HEK293 (cell line): Measurements from ENCODE around the gene THOC7.

ENCODE experiments used
- CTCF ChIA-PET: fragments of 350-600 bp; formaldehyde crosslinking; extraction: SDS; loops from one replicate; lab custom pipeline; 2021; ENCODE audit warnings: antibody characterized with exemption; lab: Yijun Ruan, JAX
- POLR2A ChIA-PET: fragments of 300-600 bp; formaldehyde crosslinking; extraction: SDS; loops from one replicate; lab custom pipeline; 2020; ENCODE audit warnings: antibody characterized with exemption, inconsistent platforms; lab: Yijun Ruan, JAX
- H3K27ac ChIP-seq: fragments of 200-500 bp; sonication (Bioruptor generic); 2 replicates; pipeline ENCODE4 v1.5.1; 2014; ENCODE audit warnings: low read depth, low read length, control low read depth, inconsistent platforms; ENCODE audit errors: extremely low read depth
- H3K36me3 ChIP-seq, 2 experiments: fragments of 200-500 bp in 1 of 2; sonication (Bioruptor generic) in 1 of 2; 1 replicate in 1 of 2; 2 replicates in 1 of 2; pipeline ENCODE4 v1.5.1; 2014 to 2017; ENCODE audit warnings: inconsistent platforms in 2 of 2, low read length in 2 of 2; ENCODE audit not compliant: control insufficient read depth in 2 of 2, insufficient read depth in 1 of 2
- H3K4me1 ChIP-seq: fragments of 200-500 bp; sonication (Bioruptor generic); 2 replicates; pipeline ENCODE4 v1.5.1; 2014; ENCODE audit warnings: mild to moderate bottlenecking, low read length, inconsistent platforms; ENCODE audit not compliant: control insufficient read depth, insufficient read depth
- H3K4me3 ChIP-seq: 2 replicates; pipeline ENCODE4 v1.5.1; 2011; ENCODE audit warnings: low read depth, mild to moderate bottlenecking, control low read depth, low read length, moderate library complexity
- H3K9me3 ChIP-seq: fragments of 200-500 bp; sonication (Bioruptor generic); 2 replicates; pipeline ENCODE4 v1.5.1; 2014; ENCODE audit warnings: low read depth, low read length, inconsistent platforms; ENCODE audit not compliant: control insufficient read depth, insufficient read depth
- GFI1B ChIP-seq: fragments of 450-650 bp; formaldehyde crosslinking; IDR thresholded peaks from 2 replicates; pipeline ENCODE4 v1.5.1; 2016; ENCODE audit warnings: missing biosample characterization, missing genetic modification characterization
- GLI2 ChIP-seq: fragments of 450-650 bp; formaldehyde crosslinking; IDR thresholded peaks from 2 replicates; pipeline ENCODE4; 2017; ENCODE audit warnings: missing biosample characterization, missing genetic modification characterization, low read depth, borderline replicate concordance
- SP7 ChIP-seq: fragments of 450-650 bp; formaldehyde crosslinking; IDR thresholded peaks from 2 replicates; pipeline ENCODE4 v1.5.1; 2016; ENCODE audit warnings: missing biosample characterization, missing genetic modification characterization
- ZBTB20 ChIP-seq: fragments of 450-650 bp; formaldehyde crosslinking; IDR thresholded peaks from 2 replicates; pipeline ENCODE4 v1.5.1; 2016; ENCODE audit warnings: missing biosample characterization, missing genetic modification characterization
- ZIC2 ChIP-seq: fragments of 450-650 bp; formaldehyde crosslinking; IDR thresholded peaks from 2 replicates; pipeline ENCODE4 v1.5.1; 2016; ENCODE audit warnings: missing biosample characterization, missing genetic modification characterization
- ZNF114 ChIP-seq: fragments of 450-650 bp; formaldehyde crosslinking; IDR thresholded peaks from 2 replicates; pipeline ENCODE4 v1.5.0; 2017; ENCODE audit warnings: missing biosample characterization, missing genetic modification characterization
- ZNF132 ChIP-seq: fragments of 450-650 bp; formaldehyde crosslinking; IDR thresholded peaks from 2 replicates; pipeline ENCODE4 v1.5.1; 2017; ENCODE audit warnings: missing biosample characterization, missing genetic modification characterization, borderline replicate concordance
- ZNF169 ChIP-seq: fragments of 450-650 bp; formaldehyde crosslinking; IDR thresholded peaks from 2 replicates; pipeline ENCODE4 v1.5.1; 2016; ENCODE audit warnings: missing biosample characterization, missing genetic modification characterization
- ZNF175 ChIP-seq: fragments of 450-650 bp; formaldehyde crosslinking; IDR thresholded peaks from 2 replicates; pipeline ENCODE4 v1.5.1; 2016; ENCODE audit warnings: missing biosample characterization, missing genetic modification characterization
- ZNF221 ChIP-seq: fragments of 450-650 bp; formaldehyde crosslinking; IDR thresholded peaks from 2 replicates; pipeline ENCODE4 v1.5.1; 2017; ENCODE audit warnings: missing biosample characterization, missing genetic modification characterization, borderline replicate concordance
- ZNF341 ChIP-seq: fragments of 450-650 bp; formaldehyde crosslinking; IDR thresholded peaks from 2 replicates; pipeline ENCODE4; 2016; ENCODE audit warnings: low read depth, missing biosample characterization, missing genetic modification characterization
- ZNF350 ChIP-seq: fragments of 450-650 bp; formaldehyde crosslinking; IDR thresholded peaks from 2 replicates; pipeline ENCODE4 v1.5.0; 2017; ENCODE audit warnings: missing biosample characterization, mild to moderate bottlenecking, missing genetic modification characterization
- ZNF473 ChIP-seq: fragments of 450-650 bp; formaldehyde crosslinking; IDR thresholded peaks from 2 replicates; pipeline ENCODE4 v1.5.1; 2017; ENCODE audit warnings: missing biosample characterization, missing genetic modification characterization
- ZNF548 ChIP-seq: fragments of 450-650 bp; formaldehyde crosslinking; IDR thresholded peaks from 2 replicates; pipeline ENCODE4 v1.5.1; 2016; ENCODE audit warnings: missing biosample characterization, missing genetic modification characterization
- ZNF549 ChIP-seq: fragments of 450-650 bp; IDR thresholded peaks from 2 replicates; pipeline ENCODE4 v1.5.1; 2018; ENCODE audit warnings: missing biosample characterization, missing genetic modification characterization, mild to moderate bottlenecking, inconsistent platforms, moderate library complexity
- ZNF621 ChIP-seq: fragments of 450-650 bp; formaldehyde crosslinking; IDR thresholded peaks from 2 replicates; pipeline ENCODE4 v1.5.1; 2017; ENCODE audit warnings: missing biosample characterization, missing genetic modification characterization
- ZNF76 ChIP-seq: fragments of 450-650 bp; formaldehyde crosslinking; IDR thresholded peaks from 2 replicates; pipeline ENCODE4; 2016; ENCODE audit warnings: low read depth, missing biosample characterization, missing genetic modification characterization, borderline replicate concordance
- ZNF837 ChIP-seq: fragments of 450-650 bp; formaldehyde crosslinking; IDR thresholded peaks from 2 replicates; pipeline ENCODE4 v1.5.1; 2016; ENCODE audit warnings: missing biosample characterization, missing genetic modification characterization
- ZSCAN23 ChIP-seq: fragments of 450-650 bp; formaldehyde crosslinking; IDR thresholded peaks from 2 replicates; pipeline ENCODE4 v1.5.1; 2016; ENCODE audit warnings: missing biosample characterization, missing genetic modification characterization
- TF ChIP-seq, protein P1 (sequence below): fragments of 450-650 bp; formaldehyde crosslinking; IDR thresholded peaks from 2 replicates; pipeline ENCODE4 v1.5.1; 2016; ENCODE audit warnings: missing biosample characterization, missing genetic modification characterization
- TF ChIP-seq, protein P2 (sequence below): fragments of 450-650 bp; formaldehyde crosslinking; IDR thresholded peaks from 2 replicates; pipeline ENCODE4 v1.5.1; 2016; ENCODE audit warnings: missing biosample characterization, missing genetic modification characterization
- TF ChIP-seq, protein P3 (sequence below): fragments of 450-650 bp; IDR thresholded peaks from 2 replicates; pipeline ENCODE4 v1.5.1; 2018; ENCODE audit warnings: missing biosample characterization, missing genetic modification characterization
- TF ChIP-seq, protein P4 (sequence below): fragments of 450-650 bp; formaldehyde crosslinking; IDR thresholded peaks from 2 replicates; pipeline ENCODE4 v1.5.1; 2016; ENCODE audit warnings: missing biosample characterization, missing genetic modification characterization
- TF ChIP-seq, protein P5 (sequence below): fragments of 450-650 bp; formaldehyde crosslinking; IDR thresholded peaks from 2 replicates; pipeline ENCODE4 v1.5.1; 2016; ENCODE audit warnings: missing biosample characterization, missing genetic modification characterization
- TF ChIP-seq, protein P6 (sequence below): fragments of 450-650 bp; formaldehyde crosslinking; IDR thresholded peaks from 2 replicates; pipeline ENCODE4 v1.5.1; 2016; ENCODE audit warnings: missing biosample characterization, missing genetic modification characterization

Gene THOC7

DNA sequence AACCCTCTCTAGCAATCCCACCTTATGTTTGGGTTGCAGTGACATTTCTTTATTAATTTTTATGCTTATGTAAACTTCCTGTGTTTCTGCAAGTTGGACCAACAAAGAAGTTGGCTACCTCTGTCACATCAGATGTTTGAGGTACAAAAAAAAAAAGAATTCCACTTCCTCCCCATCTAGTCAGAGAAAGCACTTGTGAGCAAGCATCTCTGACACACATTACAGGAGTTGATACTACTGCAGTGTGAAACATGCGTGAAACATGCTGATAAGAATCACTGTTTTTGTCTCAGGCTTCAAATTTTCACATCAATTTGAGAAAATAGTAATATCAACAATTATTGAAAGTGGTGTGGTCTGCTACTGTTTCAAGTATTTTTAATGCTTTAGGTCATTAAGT, 47.3 kb upstream of the THOC7 start (continued):
- TF ChIP-seq, protein P1, sequence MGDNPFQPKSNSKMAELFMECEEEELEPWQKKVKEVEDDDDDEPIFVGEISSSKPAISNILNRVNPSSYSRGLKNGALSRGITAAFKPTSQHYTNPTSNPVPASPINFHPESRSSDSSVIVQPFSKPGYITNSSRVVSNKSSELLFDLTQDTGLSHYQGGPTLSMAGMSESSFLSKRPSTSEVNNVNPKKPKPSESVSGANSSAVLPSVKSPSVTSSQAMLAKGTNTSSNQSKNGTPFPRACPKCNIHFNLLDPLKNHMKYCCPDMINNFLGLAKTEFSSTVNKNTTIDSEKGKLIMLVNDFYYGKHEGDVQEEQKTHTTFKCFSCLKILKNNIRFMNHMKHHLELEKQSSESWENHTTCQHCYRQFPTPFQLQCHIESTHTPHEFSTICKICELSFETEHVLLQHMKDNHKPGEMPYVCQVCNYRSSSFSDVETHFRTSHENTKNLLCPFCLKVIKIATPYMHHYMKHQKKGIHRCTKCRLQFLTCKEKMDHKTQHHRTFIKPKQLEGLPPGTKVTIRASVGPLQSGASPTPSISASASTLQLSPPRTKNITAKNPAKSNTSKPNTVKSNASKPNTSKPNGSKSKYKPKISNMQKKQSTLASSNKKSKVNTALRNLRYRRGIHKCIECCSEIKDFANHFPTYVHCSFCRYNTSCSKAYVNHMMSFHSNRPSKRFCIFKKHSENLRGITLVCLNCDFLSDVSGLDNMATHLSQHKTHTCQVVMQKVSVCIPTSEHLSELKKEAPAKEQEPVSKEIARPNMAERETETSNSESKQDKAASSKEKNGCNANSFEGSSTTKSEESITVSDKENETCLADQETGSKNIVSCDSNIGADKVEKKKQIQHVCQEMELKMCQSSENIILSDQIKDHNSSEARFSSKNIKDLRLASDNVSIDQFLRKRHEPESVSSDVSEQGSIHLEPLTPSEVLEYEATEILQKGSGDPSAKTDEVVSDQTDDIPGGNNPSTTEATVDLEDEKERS (tag by site-specific recombination): no peak
- TF ChIP-seq SP7 (no peak), ZNF350 (tag by site-specific recombination) (no peak), ZIC2 (tag by site-specific recombination) (no peak), ZNF76 (tag by site-specific recombination) (no peak), GFI1B (tag by site-specific recombination) (no peak), ZSCAN23 (tag by site-specific recombination) (no peak), ZBTB20 (tag by site-specific recombination) (no peak)

DNA sequence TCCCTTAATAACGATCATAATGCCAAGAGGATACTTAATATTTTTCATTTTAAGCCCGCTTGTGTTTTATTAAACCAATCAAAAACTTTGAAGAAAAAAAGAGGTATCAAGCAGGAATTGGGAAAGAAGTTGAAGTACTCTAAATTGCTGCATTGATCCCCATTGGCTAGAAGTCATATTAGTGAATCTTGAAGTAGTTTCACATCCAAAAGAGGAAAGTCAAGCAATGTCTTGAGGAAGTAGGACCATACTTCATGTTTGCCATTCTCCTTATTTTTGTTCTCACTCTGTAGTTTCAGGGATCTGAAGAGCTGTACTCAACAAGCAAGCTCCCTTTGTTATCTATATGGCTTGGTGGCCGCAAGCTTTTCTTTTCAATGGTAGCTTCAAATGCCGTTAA, 46.4 kb upstream of the THOC7 start:
- H3K4me3 ChIP-seq: no peak overlapping the region
- no peak for TF ChIP-seq ZNF549
- no peak for TF ChIP-seq ZNF837 (tag by site-specific recombination)
- TF ChIP-seq, protein P2, sequence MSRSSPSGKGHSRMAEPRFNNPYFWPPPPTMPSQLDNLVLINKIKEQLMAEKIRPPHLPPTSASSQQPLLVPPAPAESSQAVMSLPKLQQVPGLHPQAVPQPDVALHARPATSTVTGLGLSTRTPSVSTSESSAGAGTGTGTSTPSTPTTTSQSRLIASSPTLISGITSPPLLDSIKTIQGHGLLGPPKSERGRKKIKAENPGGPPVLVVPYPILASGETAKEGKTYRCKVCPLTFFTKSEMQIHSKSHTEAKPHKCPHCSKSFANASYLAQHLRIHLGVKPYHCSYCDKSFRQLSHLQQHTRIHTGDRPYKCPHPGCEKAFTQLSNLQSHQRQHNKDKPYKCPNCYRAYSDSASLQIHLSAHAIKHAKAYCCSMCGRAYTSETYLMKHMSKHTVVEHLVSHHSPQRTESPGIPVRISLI (tag by site-specific recombination): no peak
- no peak for TF ChIP-seq ZNF169 (tag by site-specific recombination)
- TF ChIP-seq, protein P3, sequence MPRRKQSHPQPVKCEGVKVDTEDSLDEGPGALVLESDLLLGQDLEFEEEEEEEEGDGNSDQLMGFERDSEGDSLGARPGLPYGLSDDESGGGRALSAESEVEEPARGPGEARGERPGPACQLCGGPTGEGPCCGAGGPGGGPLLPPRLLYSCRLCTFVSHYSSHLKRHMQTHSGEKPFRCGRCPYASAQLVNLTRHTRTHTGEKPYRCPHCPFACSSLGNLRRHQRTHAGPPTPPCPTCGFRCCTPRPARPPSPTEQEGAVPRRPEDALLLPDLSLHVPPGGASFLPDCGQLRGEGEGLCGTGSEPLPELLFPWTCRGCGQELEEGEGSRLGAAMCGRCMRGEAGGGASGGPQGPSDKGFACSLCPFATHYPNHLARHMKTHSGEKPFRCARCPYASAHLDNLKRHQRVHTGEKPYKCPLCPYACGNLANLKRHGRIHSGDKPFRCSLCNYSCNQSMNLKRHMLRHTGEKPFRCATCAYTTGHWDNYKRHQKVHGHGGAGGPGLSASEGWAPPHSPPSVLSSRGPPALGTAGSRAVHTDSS (tag by site-specific recombination): no peak
- TF ChIP-seq ZNF473 (tag by site-specific recombination): no peak
- TF ChIP-seq ZNF132 (tag by site-specific recombination): no peak
- TF ChIP-seq ZNF621 (tag by site-specific recombination): no peak
- TF ChIP-seq, protein P4, sequence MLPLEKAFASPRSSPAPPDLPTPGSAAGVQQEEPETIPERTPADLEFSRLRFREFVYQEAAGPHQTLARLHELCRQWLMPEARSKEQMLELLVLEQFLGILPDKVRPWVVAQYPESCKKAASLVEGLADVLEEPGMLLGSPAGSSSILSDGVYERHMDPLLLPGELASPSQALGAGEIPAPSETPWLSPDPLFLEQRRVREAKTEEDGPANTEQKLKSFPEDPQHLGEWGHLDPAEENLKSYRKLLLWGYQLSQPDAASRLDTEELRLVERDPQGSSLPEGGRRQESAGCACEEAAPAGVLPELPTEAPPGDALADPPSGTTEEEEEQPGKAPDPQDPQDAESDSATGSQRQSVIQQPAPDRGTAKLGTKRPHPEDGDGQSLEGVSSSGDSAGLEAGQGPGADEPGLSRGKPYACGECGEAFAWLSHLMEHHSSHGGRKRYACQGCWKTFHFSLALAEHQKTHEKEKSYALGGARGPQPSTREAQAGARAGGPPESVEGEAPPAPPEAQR: no peak
- TF ChIP-seq ZNF341 (tag by site-specific recombination): no peak
- TF ChIP-seq ZNF221 (tag by site-specific recombination): no peak
- no peak for TF ChIP-seq GLI2 (tag by site-specific recombination)
- TF ChIP-seq, protein P5, sequence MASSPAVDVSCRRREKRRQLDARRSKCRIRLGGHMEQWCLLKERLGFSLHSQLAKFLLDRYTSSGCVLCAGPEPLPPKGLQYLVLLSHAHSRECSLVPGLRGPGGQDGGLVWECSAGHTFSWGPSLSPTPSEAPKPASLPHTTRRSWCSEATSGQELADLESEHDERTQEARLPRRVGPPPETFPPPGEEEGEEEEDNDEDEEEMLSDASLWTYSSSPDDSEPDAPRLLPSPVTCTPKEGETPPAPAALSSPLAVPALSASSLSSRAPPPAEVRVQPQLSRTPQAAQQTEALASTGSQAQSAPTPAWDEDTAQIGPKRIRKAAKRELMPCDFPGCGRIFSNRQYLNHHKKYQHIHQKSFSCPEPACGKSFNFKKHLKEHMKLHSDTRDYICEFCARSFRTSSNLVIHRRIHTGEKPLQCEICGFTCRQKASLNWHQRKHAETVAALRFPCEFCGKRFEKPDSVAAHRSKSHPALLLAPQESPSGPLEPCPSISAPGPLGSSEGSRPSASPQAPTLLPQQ (tag by site-specific recombination): no peak
- TF ChIP-seq ZNF548 (tag by site-specific recombination): no peak
- no peak for TF ChIP-seq ZNF114
- TF ChIP-seq, protein P6, sequence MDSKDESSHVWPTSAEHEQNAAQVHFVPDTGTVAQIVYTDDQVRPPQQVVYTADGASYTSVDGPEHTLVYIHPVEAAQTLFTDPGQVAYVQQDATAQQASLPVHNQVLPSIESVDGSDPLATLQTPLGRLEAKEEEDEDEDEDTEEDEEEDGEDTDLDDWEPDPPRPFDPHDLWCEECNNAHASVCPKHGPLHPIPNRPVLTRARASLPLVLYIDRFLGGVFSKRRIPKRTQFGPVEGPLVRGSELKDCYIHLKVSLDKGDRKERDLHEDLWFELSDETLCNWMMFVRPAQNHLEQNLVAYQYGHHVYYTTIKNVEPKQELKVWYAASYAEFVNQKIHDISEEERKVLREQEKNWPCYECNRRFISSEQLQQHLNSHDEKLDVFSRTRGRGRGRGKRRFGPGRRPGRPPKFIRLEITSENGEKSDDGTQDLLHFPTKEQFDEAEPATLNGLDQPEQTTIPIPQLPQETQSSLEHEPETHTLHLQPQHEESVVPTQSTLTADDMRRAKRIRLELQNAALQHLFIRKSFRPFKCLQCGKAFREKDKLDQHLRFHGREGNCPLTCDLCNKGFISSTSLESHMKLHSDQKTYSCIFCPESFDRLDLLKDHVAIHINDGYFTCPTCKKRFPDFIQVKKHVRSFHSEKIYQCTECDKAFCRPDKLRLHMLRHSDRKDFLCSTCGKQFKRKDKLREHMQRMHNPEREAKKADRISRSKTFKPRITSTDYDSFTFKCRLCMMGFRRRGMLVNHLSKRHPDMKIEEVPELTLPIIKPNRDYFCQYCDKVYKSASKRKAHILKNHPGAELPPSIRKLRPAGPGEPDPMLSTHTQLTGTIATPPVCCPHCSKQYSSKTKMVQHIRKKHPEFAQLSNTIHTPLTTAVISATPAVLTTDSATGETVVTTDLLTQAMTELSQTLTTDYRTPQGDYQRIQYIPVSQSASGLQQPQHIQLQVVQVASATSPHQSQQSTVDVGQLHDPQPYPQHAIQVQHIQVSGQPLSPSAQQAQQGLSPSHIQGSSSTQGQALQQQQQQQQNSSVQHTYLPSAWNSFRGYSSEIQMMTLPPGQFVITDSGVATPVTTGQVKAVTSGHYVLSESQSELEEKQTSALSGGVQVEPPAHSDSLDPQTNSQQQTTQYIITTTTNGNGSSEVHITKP (tag by site-specific recombination): no peak
- no peak for TF ChIP-seq ZNF175 (tag by site-specific recombination)

More for the DNA sequence above, 46.4 kb upstream of the THOC7 start:
- peaks cover 0 to under 1% of the 10 kb centered on the region in 2 experiments; a peak in 2 of 3 replicates for H3K36me3 ChIP-seq
- H3K9me3 ChIP-seq: no peaks in the 10 kb centered on the region
- POLR2A ChIA-PET: no interaction called here
- H3K27ac ChIP-seq: no peak overlapping the region
- CTCF ChIA-PET: interaction anchor here (0.6 to 1.1 kb wide), 3 partner anchors 21 to 1110 kb away, joined by 3 read pairs; no protein-coding TSS in a partner anchor
- no peaks in the 10 kb centered on the region; the same call in 1 of the 2 replicates for H3K4me1 ChIP-seq
